GM13977 (cell line): Measurements from ENCODE around the gene NIPBL.

ENCODE experiments used
- DNase-seq: peaks from one replicate; pipeline ENCODE4 v3.0.0; 2012; ENCODE audit warnings: low spot score
- in situ Hi-C: fragments of 300-500 bp; cut with MboI; formaldehyde crosslinking; loops from one replicate; pipeline ENCODE4 v1.12.0; 2022; ENCODE audit warnings: low sequenced_read_pairs, low pct_unique_long_range_greater_than_20kb, mixed read lengths, inconsistent platforms; ENCODE audit not compliant: unreplicated experiment
- TF ChIP-seq, protein P1 (sequence below): IDR thresholded peaks from 2 replicates; pipeline ENCODE4 v1.5.1; 2012; ENCODE audit warnings: mild to moderate bottlenecking, control low read depth; ENCODE audit not compliant: insufficient read depth; ENCODE audit errors: extremely low read depth, missing control alignments

The NIPBL gene

DNA sequence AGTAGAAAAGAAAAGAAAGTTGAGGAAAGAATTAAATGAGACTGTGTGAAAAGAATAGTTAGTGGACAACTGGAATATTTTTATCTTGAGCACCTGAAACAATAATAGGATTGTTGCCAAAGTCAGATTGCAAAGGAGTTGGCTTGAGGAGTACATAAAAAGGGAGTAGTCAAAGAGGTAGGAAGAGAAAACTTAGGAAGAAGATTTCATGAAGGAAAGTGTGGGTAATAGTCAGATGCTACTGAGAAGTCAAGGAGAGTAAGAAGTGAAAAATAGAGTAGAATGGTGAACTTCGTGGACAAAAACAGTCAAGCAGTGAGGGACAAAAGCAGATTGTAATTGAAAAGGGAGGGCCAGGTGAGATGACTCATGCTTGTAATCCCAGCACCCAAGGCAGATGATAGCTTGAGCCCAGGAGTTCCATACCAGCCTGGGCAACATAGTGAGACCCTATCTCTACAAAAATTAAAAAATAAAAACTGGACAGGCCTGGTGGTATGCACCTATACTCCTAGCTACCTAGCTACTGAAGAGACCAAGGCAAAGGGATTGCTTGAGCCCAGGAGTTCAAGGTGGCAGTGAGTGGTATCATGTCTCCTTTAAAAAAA lies 178.9 kb downstream of the NIPBL start:
- in situ Hi-C loops: no loop called here
- DNase-seq: no peak
- TF ChIP-seq, protein P1, sequence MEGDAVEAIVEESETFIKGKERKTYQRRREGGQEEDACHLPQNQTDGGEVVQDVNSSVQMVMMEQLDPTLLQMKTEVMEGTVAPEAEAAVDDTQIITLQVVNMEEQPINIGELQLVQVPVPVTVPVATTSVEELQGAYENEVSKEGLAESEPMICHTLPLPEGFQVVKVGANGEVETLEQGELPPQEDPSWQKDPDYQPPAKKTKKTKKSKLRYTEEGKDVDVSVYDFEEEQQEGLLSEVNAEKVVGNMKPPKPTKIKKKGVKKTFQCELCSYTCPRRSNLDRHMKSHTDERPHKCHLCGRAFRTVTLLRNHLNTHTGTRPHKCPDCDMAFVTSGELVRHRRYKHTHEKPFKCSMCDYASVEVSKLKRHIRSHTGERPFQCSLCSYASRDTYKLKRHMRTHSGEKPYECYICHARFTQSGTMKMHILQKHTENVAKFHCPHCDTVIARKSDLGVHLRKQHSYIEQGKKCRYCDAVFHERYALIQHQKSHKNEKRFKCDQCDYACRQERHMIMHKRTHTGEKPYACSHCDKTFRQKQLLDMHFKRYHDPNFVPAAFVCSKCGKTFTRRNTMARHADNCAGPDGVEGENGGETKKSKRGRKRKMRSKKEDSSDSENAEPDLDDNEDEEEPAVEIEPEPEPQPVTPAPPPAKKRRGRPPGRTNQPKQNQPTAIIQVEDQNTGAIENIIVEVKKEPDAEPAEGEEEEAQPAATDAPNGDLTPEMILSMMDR: no peak

DNA sequence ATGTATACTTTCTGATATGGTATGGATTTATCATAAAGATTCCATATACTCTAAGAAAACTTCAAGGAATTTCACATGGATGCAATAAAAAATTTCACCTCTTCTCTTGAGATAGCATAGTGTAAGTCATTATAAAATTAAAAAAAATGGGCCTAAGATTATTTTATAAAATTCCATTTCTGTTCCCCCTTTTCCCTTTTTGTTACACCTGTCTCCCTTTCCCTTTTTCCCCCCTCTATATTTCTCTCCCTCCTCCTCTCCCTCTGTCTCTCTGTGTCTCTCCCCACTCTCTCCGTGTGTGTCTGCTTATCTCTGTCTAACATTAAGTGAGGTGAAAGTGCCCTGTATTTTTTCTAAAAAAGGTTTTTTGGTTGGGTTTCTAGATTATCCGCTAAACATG lies 180.2 kb downstream of the NIPBL start:
- TF ChIP-seq, protein P1: no peak
- in situ Hi-C loops: no loop called here
- DNase-seq: no peak

DNA sequence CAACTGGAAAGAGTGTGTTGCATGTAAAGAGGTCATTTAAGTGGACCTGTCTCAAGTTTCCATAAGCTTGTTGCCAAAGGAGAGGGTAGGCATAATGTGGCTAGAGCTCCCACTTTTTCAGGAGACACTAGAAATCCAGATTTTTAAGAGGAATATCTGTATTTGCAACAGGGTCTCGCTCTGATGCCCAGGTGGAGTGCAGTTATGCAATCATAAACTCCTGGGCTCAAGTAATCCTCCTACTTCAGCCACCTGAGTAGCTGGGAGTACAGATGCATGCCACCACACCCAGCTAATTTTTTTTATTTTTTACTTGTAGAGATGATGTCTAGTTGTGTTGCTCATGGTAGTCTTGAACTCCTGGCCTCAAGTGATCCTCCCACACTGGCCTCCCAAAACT lies 183.5 kb downstream of the NIPBL start:
- TF ChIP-seq, protein P1: no peak
- DNase-seq: no peak
- in situ Hi-C loops: no loop called here

DNA sequence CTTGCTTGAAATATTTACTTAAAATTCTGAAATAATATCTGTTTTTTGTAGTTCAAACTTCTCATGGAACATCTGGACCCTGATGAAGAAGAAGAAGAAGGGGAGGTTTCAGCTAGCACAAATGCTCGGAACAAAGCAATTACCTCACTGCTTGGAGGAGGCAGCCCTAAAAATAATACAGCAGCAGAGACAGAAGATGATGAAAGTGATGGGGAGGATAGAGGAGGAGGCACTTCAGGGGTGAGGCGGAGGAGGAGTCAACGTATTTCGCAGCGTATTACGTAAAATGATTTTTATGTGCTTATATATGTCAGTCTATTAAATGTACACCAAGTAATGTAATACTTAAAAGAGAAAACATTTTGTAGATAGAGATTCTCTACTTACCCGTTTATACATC lies 187.2 kb downstream of the NIPBL start:
- in situ Hi-C loops: no loop called here
- TF ChIP-seq, protein P1: no peak

DNA sequence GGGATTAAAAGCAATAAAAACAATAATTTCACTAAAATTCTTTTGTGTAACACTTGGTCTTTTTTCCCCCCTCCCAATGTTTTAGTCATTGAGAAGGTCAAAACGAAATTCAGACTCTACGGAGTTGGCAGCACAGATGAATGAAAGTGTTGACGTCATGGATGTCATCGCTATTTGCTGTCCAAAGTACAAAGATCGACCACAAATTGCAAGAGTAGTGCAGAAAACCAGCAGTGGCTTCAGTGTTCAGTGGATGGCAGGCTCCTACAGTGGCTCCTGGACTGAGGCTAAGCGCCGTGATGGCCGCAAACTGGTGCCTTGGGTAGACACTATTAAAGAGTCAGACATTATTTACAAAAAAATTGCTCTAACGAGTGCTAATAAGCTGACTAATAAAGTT lies 187.9 kb downstream of the NIPBL start:
- in situ Hi-C loops: no loop called here
- TF ChIP-seq, protein P1: no peak
- DNase-seq: no peak

More for the DNA sequence above, 187.2 kb downstream of the NIPBL start:
- no peak for DNase-seq

DNA sequence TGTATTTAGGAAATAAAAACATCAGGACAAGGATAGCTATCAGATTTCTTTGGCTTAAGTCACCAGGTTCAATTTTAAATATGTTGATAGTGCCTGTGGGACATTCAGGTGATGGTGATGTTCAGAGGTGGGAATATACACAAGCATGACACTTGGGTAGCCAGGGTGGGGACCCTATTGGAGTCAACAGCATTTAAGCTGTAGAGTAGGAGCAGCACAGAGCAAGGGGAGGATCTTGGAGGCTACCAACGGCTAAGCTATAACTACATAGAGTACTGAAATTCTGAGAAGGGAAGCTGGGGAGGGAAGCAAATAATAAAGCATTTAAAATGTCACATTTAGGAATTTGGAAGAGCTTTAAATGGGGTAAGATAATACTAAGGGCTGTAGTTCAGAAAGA lies 194.9 kb downstream of the NIPBL start:
- DNase-seq: no peak
- in situ Hi-C loops: no loop called here
- TF ChIP-seq, protein P1: no peak

DNA sequence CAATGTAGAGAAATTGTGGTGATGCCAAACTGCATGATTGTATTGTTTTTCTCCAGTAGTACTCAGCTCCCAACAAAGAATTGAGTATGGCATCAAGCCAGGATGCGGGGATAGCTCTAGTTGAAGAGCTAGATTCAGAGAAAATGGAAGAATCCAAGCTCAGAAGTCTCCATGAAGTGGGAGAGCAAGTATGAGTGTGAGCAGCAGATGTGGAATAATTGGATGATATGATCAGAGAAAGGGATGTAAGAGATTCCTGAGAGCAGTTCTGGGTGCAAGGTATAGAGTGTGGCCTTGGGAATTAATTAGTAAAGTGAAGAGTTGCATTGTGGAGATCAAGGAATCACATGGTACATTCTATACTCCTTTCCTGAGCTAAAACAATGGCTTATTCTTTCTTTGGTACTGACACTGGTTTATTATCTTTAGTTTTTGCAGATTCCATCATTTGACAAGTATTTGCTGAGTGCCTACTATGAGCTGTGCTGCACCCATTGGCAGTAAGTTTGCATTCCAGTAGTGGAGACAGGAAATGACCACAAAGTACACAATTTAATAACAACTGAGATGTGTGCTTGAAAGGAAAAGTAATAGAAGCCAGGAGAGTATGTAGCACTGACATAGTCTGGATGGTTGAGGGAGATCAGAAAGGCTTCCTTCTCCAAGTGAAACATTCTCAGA lies 195.5 kb downstream of the NIPBL start:
- in situ Hi-C loops: no loop called here
- TF ChIP-seq, protein P1: no peak
- no peak for DNase-seq
